H1 (cell line): ENCODE results near the gene RUVBL2. TPM values are rescaled to one million over a fixed set of nuclear protein-coding genes. Genes with fewer than 3 reads are reported as not detected.

Experiments
- CHD7 ChIP-seq: fragments of 300-600 bp; sonication (generic); IDR thresholded peaks from 2 replicates; pipeline ENCODE4 v1.7.1; 2012; ENCODE audit warnings: low read length, moderate library complexity, mild to moderate bottlenecking, inconsistent platforms; ENCODE audit not compliant: insufficient replicate concordance
- CREB1 ChIP-seq: IDR thresholded peaks from 2 replicates; pipeline ENCODE4 v1.6.1; 2012; ENCODE audit warnings: inconsistent platforms
- NRF1 ChIP-seq: IDR thresholded peaks from 2 replicates; pipeline ENCODE4 v1.6.1; 2011; ENCODE audit warnings: mild to moderate bottlenecking, low read depth, low read length, improper control_type of control experiment
- RNF2 ChIP-seq: fragments of 200-900, 300-1000 bp; sonication (generic); IDR thresholded peaks from 2 replicates; pipeline ENCODE4 v1.7.1; 2016; ENCODE audit warnings: borderline replicate concordance, low read depth, mild to moderate bottlenecking, antibody characterized with exemption, low read length; ENCODE audit not compliant: poor library complexity, severe bottlenecking; ENCODE audit errors: missing control alignments
- TAF1 ChIP-seq: IDR thresholded peaks from 2 replicates; pipeline ENCODE4 v1.6.1; 2011; ENCODE audit warnings: mild to moderate bottlenecking, low read depth, low read length
- polyA plus RNA-seq, 7 experiments: library from polyadenylated mRNA; depleted of rRNA in 3 of 7; stranded (reverse) in 5 of 7; unstranded in 2 of 7; fragments of >200 nt in 5 of 7; fragments of 200-250 nt in 2 of 7; gene quantifications; 1 replicate in 5 of 7; 2 replicates in 1 of 7; 4 replicates in 1 of 7; pipeline versions ENCODE4 v1.2.1 to v1.2.3, GENCODE V29; 2011 to 2013; ENCODE audit warnings: missing spikeins in 2 of 7, mixed read lengths in 2 of 7
- total RNA-seq: library from RNA; stranded (reverse); fragmentation: NEBNext Ultra II Directional; extraction: Animal tissue kit (Norgen Biotek cat#: 25700); gene quantifications from 2 replicates; pipeline ENCODE4 v1.2.1, GENCODE V29; 2021

RUVBL2 gene
- total and polyA plus RNA-seq, 2 of the 8 experiments (the other 6 are each of a cell fraction or from before 2014, with no cell fraction given): 152 to 247 TPM

GRCh38 chr19:48969276-48970138, 24.2 kb upstream of the RUVBL2 start (continued):
- TF ChIP-seq CHD7: no peak
- TF ChIP-seq TAF1: no peak
- TF ChIP-seq NRF1: no peak
- no peak for TF ChIP-seq CREB1
- no peak for TF ChIP-seq RNF2
